OCI-LY7 (cell line): Measurements from ENCODE around the gene ETV1. TPM values are rescaled to one million over a fixed set of nuclear protein-coding genes. Genes with fewer than 3 reads are reported as not detected.

Experiments used
- BruUV-seq: library from RNA; stranded (reverse); fragments of 400-500 nt; replicated peaks from 2 replicates; lab custom pipeline; 2021; lab: Mats Ljungman, UMichigan
- CTCF ChIA-PET: fragments of 300-600 bp; sonication (Branson Sonifier 250); formaldehyde crosslinking; loops from one replicate; lab custom pipeline; 2022; ENCODE audit warnings: antibody characterized with exemption; ENCODE audit not compliant: unreplicated experiment; lab: Charles Lee
- POLR2A ChIA-PET: fragments of 300-600 bp; sonication (Branson Sonifier 250); formaldehyde crosslinking; loops from one replicate; lab custom pipeline; 2022; ENCODE audit warnings: antibody characterized with exemption; lab: Charles Lee
- DNase-seq: peaks from one replicate; pipeline ENCODE4 v3.0.0-alpha.2; 2015; ENCODE audit warnings: low spot score
- H2AFZ ChIP-seq: fragments of 200-600 bp; sonication (generic), shearing (Covaris generic); 2 replicates; pipeline ENCODE4 v1.6.1; 2014; ENCODE audit warnings: mild to moderate bottlenecking, antibody characterized with exemption, low read length, moderate library complexity
- H3K27ac ChIP-seq: fragments of 200-600 bp; sonication (generic); 2 replicates; pipeline ENCODE4 v1.5.1; 2014; ENCODE audit warnings: mixed run types, low read depth, mild to moderate bottlenecking, moderate library complexity, low read length, inconsistent platforms; ENCODE audit not compliant: poor library complexity, severe bottlenecking
- H3K36me3 ChIP-seq: fragments of 200-600 bp; sonication (generic); 2 replicates; pipeline ENCODE4 v1.6.1; 2014; ENCODE audit warnings: mild to moderate bottlenecking, antibody characterized with exemption, low read length, moderate library complexity, mixed read lengths; ENCODE audit not compliant: insufficient read depth
- H3K4me1 ChIP-seq: fragments of 200-600 bp; sonication (generic); 2 replicates; pipeline ENCODE4 v1.5.1; 2014; ENCODE audit warnings: mild to moderate bottlenecking, low read length; ENCODE audit not compliant: insufficient read depth, poor library complexity, severe bottlenecking
- H3K4me2 ChIP-seq: fragments of 200-600 bp; sonication (generic); 2 replicates; pipeline ENCODE4 v1.6.1; 2014; ENCODE audit warnings: mild to moderate bottlenecking, low read length
- H3K4me3 ChIP-seq: fragments of 200-600 bp; sonication (generic); 2 replicates; pipeline ENCODE4 v1.5.1; 2014; ENCODE audit warnings: mild to moderate bottlenecking, low read depth, low read length; ENCODE audit not compliant: poor library complexity, severe bottlenecking
- H3K79me2 ChIP-seq: fragments of 200-600 bp; sonication (generic); 2 replicates; pipeline ENCODE4 v1.6.1; 2016; ENCODE audit warnings: low read depth, mild to moderate bottlenecking, low read length, moderate library complexity, mixed read lengths; ENCODE audit not compliant: insufficient read depth
- H3K9me2 ChIP-seq: fragments of 200-600 bp; sonication (generic); 2 replicates; pipeline ENCODE4 v1.6.1; 2016; ENCODE audit warnings: mild to moderate bottlenecking, low read length, mixed read lengths; ENCODE audit not compliant: insufficient read depth
- H3K9me3 ChIP-seq: fragments of 200-600 bp; sonication (generic); 2 replicates; pipeline ENCODE4 v1.6.1; 2014; ENCODE audit warnings: mild to moderate bottlenecking, mixed run types, low read length, mixed read lengths
- H4K20me1 ChIP-seq: fragments of 200-600 bp; sonication (generic); 2 replicates; pipeline ENCODE4 v1.6.1; 2014; ENCODE audit warnings: mild to moderate bottlenecking, antibody characterized with exemption, low read length, moderate library complexity, mixed read lengths; ENCODE audit not compliant: insufficient read depth
- EZH2phosphoT487 ChIP-seq: fragments of 200-600 bp; sonication (generic); IDR thresholded peaks from 2 replicates; pipeline ENCODE4 v1.6.1; 2018; ENCODE audit warnings: low read depth, borderline replicate concordance, mild to moderate bottlenecking, mixed run types, antibody characterized with exemption, low read length, moderate library complexity, mixed read lengths
- intact Hi-C: fragments of 100-400 bp; cut with micrococcal nuclease; formaldehyde crosslinking; loops from one replicate; pipeline ENCODE4 v1.10.0; 2022; ENCODE audit not compliant: unreplicated experiment
- total RNA-seq, 2 experiments: library from RNA; depleted of rRNA in 1 of 2; stranded (reverse); fragments of >200 nt in 1 of 2; shearing (Covaris generic) in 1 of 2; gene quantifications; 2 replicates each; pipeline ENCODE4 v1.2.3, GENCODE V29; 2014 to 2022
- TF ChIP-seq, protein P1 (sequence below): fragments of 200-600 bp; sonication (generic); conservative IDR thresholded peaks from 2 replicates; pipeline ENCODE4 v1.5.1; 2014; ENCODE audit warnings: mild to moderate bottlenecking, antibody characterized with exemption, low read length, moderate library complexity, mixed read lengths

The ETV1 gene
- total RNA-seq, 2 experiments from 2014 or later = not detected

- TF ChIP-seq EZH2phosphoT487 = no peak
- TF ChIP-seq, protein P1, sequence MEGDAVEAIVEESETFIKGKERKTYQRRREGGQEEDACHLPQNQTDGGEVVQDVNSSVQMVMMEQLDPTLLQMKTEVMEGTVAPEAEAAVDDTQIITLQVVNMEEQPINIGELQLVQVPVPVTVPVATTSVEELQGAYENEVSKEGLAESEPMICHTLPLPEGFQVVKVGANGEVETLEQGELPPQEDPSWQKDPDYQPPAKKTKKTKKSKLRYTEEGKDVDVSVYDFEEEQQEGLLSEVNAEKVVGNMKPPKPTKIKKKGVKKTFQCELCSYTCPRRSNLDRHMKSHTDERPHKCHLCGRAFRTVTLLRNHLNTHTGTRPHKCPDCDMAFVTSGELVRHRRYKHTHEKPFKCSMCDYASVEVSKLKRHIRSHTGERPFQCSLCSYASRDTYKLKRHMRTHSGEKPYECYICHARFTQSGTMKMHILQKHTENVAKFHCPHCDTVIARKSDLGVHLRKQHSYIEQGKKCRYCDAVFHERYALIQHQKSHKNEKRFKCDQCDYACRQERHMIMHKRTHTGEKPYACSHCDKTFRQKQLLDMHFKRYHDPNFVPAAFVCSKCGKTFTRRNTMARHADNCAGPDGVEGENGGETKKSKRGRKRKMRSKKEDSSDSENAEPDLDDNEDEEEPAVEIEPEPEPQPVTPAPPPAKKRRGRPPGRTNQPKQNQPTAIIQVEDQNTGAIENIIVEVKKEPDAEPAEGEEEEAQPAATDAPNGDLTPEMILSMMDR = no peak
- intact Hi-C loops = no loop called here
- Histone ChIP-seq H3K9me3 (no peaks in the 10 kb centered on the region), H3K4me3 (no peak overlapping the region), H3K4me1 (no peaks in the 10 kb centered on the region), H4K20me1 (no peaks in the 10 kb centered on the region), H3K9me2 (no peaks in the 10 kb centered on the region), H2AFZ (no peak overlapping the region), H3K36me3 (no peaks in the 10 kb centered on the region), H3K4me2 (no peak overlapping the region), H3K27ac (no peak overlapping the region), H3K79me2 (no peaks in the 10 kb centered on the region)
- CTCF ChIA-PET = no interaction called here
- POLR2A ChIA-PET = interaction anchor here (0.6 kb wide), 1 partner anchor 1850 kb away, joined by 3 read pairs; no protein-coding TSS in a partner anchor
- no peak for DNase-seq
- BruUV-seq = no TSS peak
Observed at GRCh38 chr7:13852281-13852968, 137.0 kb downstream of the ETV1 start.

DNA sequence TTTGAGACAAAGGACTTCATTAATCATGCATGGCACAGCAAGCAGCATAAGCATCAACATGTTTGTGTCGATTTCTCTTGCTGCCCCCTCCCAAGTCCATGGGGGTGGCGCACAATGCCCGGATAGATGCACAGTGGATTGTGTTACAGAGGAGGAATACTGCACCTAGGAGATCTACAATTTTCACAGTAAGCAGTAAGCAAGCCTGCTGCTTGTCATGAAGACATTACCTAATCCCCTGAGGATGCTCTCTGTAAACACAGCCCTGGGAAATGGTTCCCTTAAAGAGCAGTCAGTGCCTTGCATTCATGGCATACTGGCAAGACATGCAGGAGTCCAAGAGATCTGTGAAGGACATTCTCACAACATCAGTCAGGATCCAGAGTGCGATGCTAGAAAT is 137.7 kb downstream of the ETV1 start:
- no TSS peak for BruUV-seq
- intact Hi-C loops = no loop called here

More for the DNA sequence above, 137.7 kb downstream of the ETV1 start:
- H3K4me2 ChIP-seq = no peak overlapping the region
- CTCF ChIA-PET = no interaction called here
- H3K36me3 ChIP-seq = no peaks in the 10 kb centered on the region
- H3K27ac ChIP-seq = no peak overlapping the region
- no peak overlapping the region for H3K4me3 ChIP-seq
- H3K4me1 ChIP-seq = no peaks in the 10 kb centered on the region
- H4K20me1 ChIP-seq = no peaks in the 10 kb centered on the region
- H3K9me2 ChIP-seq = no peaks in the 10 kb centered on the region
- H3K9me3 ChIP-seq = no peaks in the 10 kb centered on the region
- TF ChIP-seq, protein P1 = no peak
- no peak for TF ChIP-seq EZH2phosphoT487
- POLR2A ChIA-PET = interaction anchor here (0.6 kb wide), 1 partner anchor 1849 kb away, joined by 3 read pairs; no protein-coding TSS in a partner anchor
- H3K79me2 ChIP-seq = no peaks in the 10 kb centered on the region
- H2AFZ ChIP-seq = no peak overlapping the region
- DNase-seq = no peak
